Neuronal stem cell (in vitro differentiated cells): ENCODE data around the gene PNISR.
"Not testable (repeated sequence)": the region's sequence is repeated elsewhere in the genome, so short reads cannot be mapped to it uniquely, and the experiment has no call there.

Experiments
- DNase-seq: peaks from one replicate; pipeline ENCODE4 v3.0.0-alpha.2; 2013; ENCODE audit warnings: low spot score
- H2AFZ ChIP-seq: one replicate; pipeline ENCODE4 v1.6.1; 2013; ENCODE audit warnings: mild to moderate bottlenecking, low read length, inconsistent platforms
- H2AK5ac ChIP-seq: 2 replicates; pipeline ENCODE4 v1.6.1; 2013; ENCODE audit warnings: low read depth, mild to moderate bottlenecking, inconsistent platforms, low read length, moderate library complexity, mixed read lengths
- H2BK120ac ChIP-seq: 2 replicates; pipeline ENCODE4 v1.6.1; 2013; ENCODE audit warnings: low read depth, mild to moderate bottlenecking, inconsistent platforms, low read length, moderate library complexity, mixed read lengths
- H2BK12ac ChIP-seq: one replicate; pipeline ENCODE4 v1.6.1; 2013; ENCODE audit warnings: low read length, inconsistent platforms
- H2BK15ac ChIP-seq: 2 replicates; pipeline ENCODE4 v1.6.1; 2013; ENCODE audit warnings: mild to moderate bottlenecking, low read length, inconsistent platforms, mixed read lengths
- H2BK5ac ChIP-seq: one replicate; pipeline ENCODE4 v1.6.1; 2013; ENCODE audit warnings: inconsistent platforms, mild to moderate bottlenecking, low read length, moderate library complexity
- H3K14ac ChIP-seq: one replicate; pipeline ENCODE4 v1.6.1; 2013; ENCODE audit warnings: low read length, inconsistent platforms
- H3K18ac ChIP-seq: 2 replicates; pipeline ENCODE4 v1.6.1; 2013; ENCODE audit warnings: low read length, inconsistent platforms
- H3K23ac ChIP-seq: 2 replicates; pipeline ENCODE4 v1.6.1; 2013; ENCODE audit warnings: low read depth, mild to moderate bottlenecking, mixed read lengths, low read length, inconsistent platforms; ENCODE audit not compliant: poor library complexity
- H3K27ac ChIP-seq: replicated peaks from 3 replicates; pipeline ENCODE4 v1.5.1; 2013; ENCODE audit warnings: low read length, inconsistent platforms
- H3K27me3 ChIP-seq, 3 experiments: 2 replicates each; pipeline ENCODE4 v1.6.1; 2013; ENCODE audit warnings: low read length in 3 of 3, mild to moderate bottlenecking in 2 of 3, inconsistent platforms in 1 of 3, low read depth in 1 of 3, mixed read lengths in 1 of 3, moderate library complexity in 1 of 3; ENCODE audit not compliant: control insufficient read depth in 3 of 3, insufficient read depth in 3 of 3
- H3K36me3 ChIP-seq, 2 donors: replicated peaks in 1 of 2; 2 replicates each; pipeline ENCODE4 v1.6.1; 2013; ENCODE audit warnings: low read length in 2 of 2; ENCODE audit not compliant: control insufficient read depth in 2 of 2, insufficient read depth in 2 of 2
- H3K4ac ChIP-seq: 2 replicates; pipeline ENCODE4 v1.6.1; 2013; ENCODE audit warnings: inconsistent platforms, mild to moderate bottlenecking, low read length, moderate library complexity
- H3K4me1 ChIP-seq, 2 donors: 1 replicate in 1 of 2; 2 replicates in 1 of 2; pipeline ENCODE4 v1.6.1; 2013; ENCODE audit warnings: low read length in 2 of 2, low read depth in 1 of 2; ENCODE audit not compliant: control insufficient read depth in 2 of 2, insufficient read depth in 1 of 2
- H3K4me2 ChIP-seq: one replicate; pipeline ENCODE4 v1.6.1; 2013; ENCODE audit warnings: mild to moderate bottlenecking, low read length, inconsistent platforms; ENCODE audit not compliant: insufficient read depth, poor library complexity, severe bottlenecking
- H3K4me3 ChIP-seq, 2 donors: 2 replicates each; pipeline ENCODE4 v1.5.1; 2013; ENCODE audit warnings: low read length in 2 of 2, mild to moderate bottlenecking in 2 of 2, inconsistent platforms in 1 of 2, moderate library complexity in 1 of 2
- H3K79me1 ChIP-seq: one replicate; pipeline ENCODE4 v1.6.1; 2013; ENCODE audit warnings: low read depth, mild to moderate bottlenecking, inconsistent platforms, low read length, moderate library complexity
- H3K9ac ChIP-seq: one replicate; pipeline ENCODE4 v1.6.1; 2013; ENCODE audit warnings: mild to moderate bottlenecking, low read depth, low read length, inconsistent platforms; ENCODE audit not compliant: poor library complexity
- H3K9me3 ChIP-seq, 2 donors: replicated peaks in 1 of 2; 2 replicates each; pipeline versions ENCODE3 to v1.6.1; 2013; ENCODE audit warnings: low read length in 2 of 2, mild to moderate bottlenecking in 2 of 2, inconsistent platforms in 1 of 2, low read depth in 1 of 2, mixed read lengths in 1 of 2, moderate library complexity in 1 of 2; ENCODE audit not compliant: control insufficient read depth in 2 of 2, insufficient read depth in 1 of 2
- H4K8ac ChIP-seq: one replicate; pipeline ENCODE4 v1.6.1; 2013; ENCODE audit warnings: low read depth, mild to moderate bottlenecking, inconsistent platforms, low read length, moderate library complexity
- H4K91ac ChIP-seq: one replicate; pipeline ENCODE4 v1.6.1; 2013; ENCODE audit warnings: low read length, low read depth, mild to moderate bottlenecking, inconsistent platforms; ENCODE audit not compliant: poor library complexity
- WGBS, 2 donors: extraction: QIAGEN DNeasy Blood & Tissue Kit; methylation state at CpG; one replicate each; pipeline ENCODE4 v1.1.7; 2013; ENCODE audit warnings: missing lambda C conversion rate in 2 of 2, mixed read lengths in 1 of 2; ENCODE audit not compliant: insufficient read length in 2 of 2, insufficient replicate concordance in 1 of 2; ENCODE audit errors: extremely low coverage in 2 of 2; 5-methylcytosine and 5-hydroxymethylcytosine counted together

PNISR gene

DNA sequence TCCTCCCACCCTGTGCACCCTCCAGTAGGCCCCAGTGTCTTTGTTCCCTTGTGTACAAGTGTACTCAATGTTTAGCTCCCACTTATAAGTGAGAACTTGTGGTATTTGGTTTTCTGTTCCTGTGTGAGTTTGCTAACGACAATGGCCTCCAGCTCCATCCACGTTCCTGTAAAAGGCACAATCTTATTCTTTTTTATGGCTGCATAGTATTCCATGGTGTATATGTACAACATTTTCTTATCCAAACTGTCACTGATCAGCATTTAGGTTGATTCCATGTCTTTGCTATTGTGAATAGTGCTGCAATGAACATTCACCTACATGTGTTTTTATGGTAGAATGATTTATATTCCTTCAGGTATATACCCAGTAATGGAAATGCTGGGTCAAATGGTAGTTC, 34.0 kb upstream of the PNISR start:
- not testable (repeated sequence) for H3K27me3 ChIP-seq, H2AFZ ChIP-seq, H4K91ac ChIP-seq, H3K4me3 ChIP-seq, H3K18ac ChIP-seq, H3K4ac ChIP-seq, H2AK5ac ChIP-seq, H3K9ac ChIP-seq, H3K23ac ChIP-seq, H2BK15ac ChIP-seq, H2BK12ac ChIP-seq, H3K79me1 ChIP-seq, H3K4me2 ChIP-seq, H4K8ac ChIP-seq, H3K4me1 ChIP-seq, H2BK5ac ChIP-seq, DNase-seq, H2BK120ac ChIP-seq, H3K27ac ChIP-seq, H3K14ac ChIP-seq, H3K9me3 ChIP-seq
- peaks cover 0 to 29% of the 10 kb centered on the region in 2 donors for H3K36me3 ChIP-seq
- WGBS, 2 donors, result no CpG with 5 or more reads among the region's 2 CpGs

DNA sequence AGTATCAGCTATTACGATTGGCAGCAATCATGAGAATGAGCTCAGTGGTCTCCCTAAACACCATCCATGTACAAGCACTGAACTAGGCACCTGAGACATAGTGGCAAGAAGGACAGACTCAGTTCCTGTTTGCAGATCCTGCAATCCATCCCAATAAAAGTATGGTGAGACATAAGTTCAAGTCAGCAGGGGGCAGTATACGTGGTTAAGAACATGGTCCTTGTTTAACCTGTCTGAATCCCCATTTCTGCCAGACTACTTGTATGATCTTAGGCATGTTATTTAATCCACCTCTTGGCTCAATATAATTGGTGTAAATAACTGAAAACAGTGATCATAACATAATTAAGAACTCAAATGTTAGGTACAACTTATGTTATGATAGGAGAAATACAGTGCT, 33.2 kb upstream of the PNISR start:
- Histone ChIP-seq H4K91ac (no peak overlapping the region), H3K36me3 (peaks cover 0 to 28% of the 10 kb centered on the region in 2 donors), H3K4me2 (no peak overlapping the region), H2AK5ac (no peak overlapping the region), H2AFZ (no peak overlapping the region), H2BK5ac (no peak overlapping the region), H3K9ac (no peak overlapping the region), H2BK12ac (no peak overlapping the region), H3K4me1 (no peaks in the 10 kb centered on the region), H3K4ac (no peak overlapping the region), H3K27ac (no peak overlapping the region), H2BK15ac (no peak overlapping the region), H4K8ac (no peak overlapping the region), H3K4me3 (no peak overlapping the region), H2BK120ac (no peak overlapping the region), H3K14ac (no peak overlapping the region), H3K27me3 (no peaks in the 10 kb centered on the region), H3K9me3 (peaks cover 0 to 7% of the 10 kb centered on the region in 2 donors), H3K79me1 (no peaks in the 10 kb centered on the region), H3K18ac (no peak overlapping the region), H3K23ac (no peak overlapping the region)
- WGBS, 2 donors, result no CpG with 5 or more reads among the region's 2 CpGs
- no peak for DNase-seq

DNA sequence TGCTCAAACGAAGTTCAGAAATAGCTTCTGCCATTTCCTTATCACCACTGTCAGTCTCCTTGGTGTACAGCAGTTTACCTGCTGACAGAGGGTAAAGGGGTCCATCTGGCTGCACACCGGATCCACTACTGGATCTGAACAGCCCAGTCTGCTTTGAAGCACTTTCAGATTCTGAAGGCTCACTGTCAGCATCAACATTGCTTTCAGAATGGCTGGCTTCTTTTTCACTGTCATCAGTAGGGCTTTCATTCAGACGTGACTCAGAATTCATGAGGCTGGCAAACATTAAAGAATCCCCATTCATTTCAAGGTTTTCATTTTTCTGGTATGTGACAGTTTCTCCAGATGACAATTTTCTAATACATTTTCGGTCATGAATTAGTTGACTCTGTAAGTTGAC, 21.0 kb upstream of the PNISR start:
- DNase-seq, result no peak
- no peak overlapping the region for H2BK12ac ChIP-seq
- H2AFZ ChIP-seq, result no peak overlapping the region
- peaks cover 3 to 15% of the 10 kb centered on the region in 2 donors for H3K36me3 ChIP-seq
- no peak overlapping the region for H3K27ac ChIP-seq
- H3K4me1 ChIP-seq, result no peaks in the 10 kb centered on the region
- no CpG with 5 or more reads among the region's 4 CpGs for WGBS, 2 donors
- no peaks in the 10 kb centered on the region for H3K79me1 ChIP-seq
- H3K9ac ChIP-seq, result no peak overlapping the region
- H4K91ac ChIP-seq, result no peak overlapping the region
- H2AK5ac ChIP-seq, result no peak overlapping the region
- H3K4me3 ChIP-seq, result no peak overlapping the region
- H3K18ac ChIP-seq, result no peak overlapping the region
- no peak overlapping the region for H2BK120ac ChIP-seq
- no peak overlapping the region for H4K8ac ChIP-seq
- no peak overlapping the region for H3K4me2 ChIP-seq
- no peak overlapping the region for H3K23ac ChIP-seq
- no peak overlapping the region for H2BK15ac ChIP-seq
- H3K14ac ChIP-seq, result no peak overlapping the region
- no peak overlapping the region for H3K4ac ChIP-seq
- peaks cover 0 to 6% of the 10 kb centered on the region in 2 donors for H3K9me3 ChIP-seq
- H3K27me3 ChIP-seq, result no peaks in the 10 kb centered on the region
- H2BK5ac ChIP-seq, result no peak overlapping the region

DNA sequence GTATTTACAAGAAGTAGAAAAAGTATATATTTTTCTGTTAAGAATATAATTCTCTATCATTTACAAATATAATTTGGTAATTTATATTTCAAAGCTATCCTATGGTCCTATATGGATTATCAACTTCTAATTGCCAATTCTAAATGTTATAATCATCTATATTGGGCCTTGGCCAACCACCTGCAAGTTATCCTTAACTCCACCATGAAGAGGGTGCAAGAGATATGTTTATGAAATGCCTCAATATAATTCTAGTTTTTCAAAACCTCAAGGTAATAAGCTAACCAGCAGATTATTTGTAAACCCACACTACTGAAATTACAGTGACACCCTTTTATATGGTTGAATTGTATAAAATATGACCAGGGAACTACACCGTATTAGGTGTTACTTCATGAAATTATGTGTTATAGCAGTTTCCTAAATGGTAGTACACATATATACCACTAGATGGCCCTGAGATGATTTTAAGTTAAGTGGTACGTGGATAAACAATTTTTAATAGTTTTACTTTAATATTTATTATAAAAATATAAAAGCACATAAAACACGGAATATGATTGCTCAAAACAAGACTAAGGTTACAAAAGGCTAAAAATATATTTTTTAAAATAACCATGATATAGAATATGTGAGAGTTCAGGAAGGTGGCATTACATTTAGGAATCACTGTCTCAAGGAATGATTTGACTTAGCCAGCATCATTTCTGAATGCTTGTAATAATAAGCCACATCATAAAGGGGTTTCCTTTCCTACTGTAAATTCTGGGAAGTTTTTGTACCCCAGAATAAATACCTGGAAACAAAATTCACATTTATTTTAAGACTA, 9.8 kb upstream of the PNISR start:
- H2BK12ac ChIP-seq, result no peak overlapping the region
- no peak overlapping the region for H2BK5ac ChIP-seq
- H2BK120ac ChIP-seq, result no peak overlapping the region
- H3K18ac ChIP-seq, result no peak overlapping the region
- no peak overlapping the region for H3K27ac ChIP-seq
- no peaks in the 10 kb centered on the region for H3K9me3 ChIP-seq
- H3K9ac ChIP-seq, result no peak overlapping the region
- H3K4me2 ChIP-seq, result no peak overlapping the region
- H2BK15ac ChIP-seq, result no peak overlapping the region
- no peaks in the 10 kb centered on the region for H3K79me1 ChIP-seq
- no peak overlapping the region for H2AFZ ChIP-seq
- H3K14ac ChIP-seq, result no peak overlapping the region
- H4K8ac ChIP-seq, result no peak overlapping the region
- H4K91ac ChIP-seq, result no peak overlapping the region
- no peak overlapping the region for H3K4me3 ChIP-seq
- WGBS, 2 donors, result no CpG with 5 or more reads among the region's 3 CpGs
- no peaks in the 10 kb centered on the region for H3K27me3 ChIP-seq
- peaks cover 1 to 6% of the 10 kb centered on the region in 2 donors for H3K4me1 ChIP-seq
- H3K23ac ChIP-seq, result no peak overlapping the region
- H2AK5ac ChIP-seq, result no peak overlapping the region
- no peak overlapping the region for H3K4ac ChIP-seq
- DNase-seq, result no peak
- peaks cover 0 to 32% of the 10 kb centered on the region in 2 donors for H3K36me3 ChIP-seq
